Natural killer cell treated with Interleukin-12 subunit alpha and Interleukin-12 subunit beta and Interleukin-15 and Interleukin-18, amount 100 ng/mL, for 72 hours (primary cell): ENCODE measurements around the gene NOXA1. TPM values are rescaled to one million over a fixed set of nuclear protein-coding genes. Genes with fewer than 3 reads are reported as not detected.
"Not testable (repeated sequence)": the region's sequence is repeated elsewhere in the genome, so short reads cannot be mapped to it uniquely, and the experiment has no call there.

Experiments
- ATAC-seq, 2 donors: fragments of 150-1000 bp; cut with Tn5 transposase in 1 of 2; sonication (Bioruptor Pico), chemical (Tn5 transposase) in 1 of 2; 2 replicates each; pipeline ENCODE4 v1.10.0; 2021
- DNase-seq: peaks from one replicate; pipeline ENCODE4 v3.0.0; 2022; ENCODE audit warnings: low spot score
- H3K27ac Mint-ChIP-seq, 2 donors: 1 replicate in 1 of 2; 2 replicates in 1 of 2; pipeline ENCODE4 v1.8.0; 2022; ENCODE audit warnings: mixed read lengths in 2 of 2, mild to moderate bottlenecking in 1 of 2, moderate library complexity in 1 of 2
- H3K27me3 Mint-ChIP-seq, 2 donors: 1 replicate in 1 of 2; 2 replicates in 1 of 2; pipeline ENCODE4 v1.8.0; 2022; ENCODE audit warnings: mixed read lengths in 2 of 2
- H3K36me3 Mint-ChIP-seq: one replicate; pipeline ENCODE4 v1.8.0; 2022; ENCODE audit warnings: mixed read lengths
- H3K4me1 Mint-ChIP-seq, 2 donors: 1 replicate in 1 of 2; 2 replicates in 1 of 2; pipeline ENCODE4 v1.8.0; 2022; ENCODE audit warnings: low read depth in 2 of 2, mixed read lengths in 2 of 2, mild to moderate bottlenecking in 1 of 2
- H3K4me3 Mint-ChIP-seq: one replicate; pipeline ENCODE4 v1.8.0; 2022; ENCODE audit warnings: mixed read lengths
- H3K9me3 Mint-ChIP-seq: 2 replicates; pipeline ENCODE4 v1.8.0; 2022; ENCODE audit warnings: mixed read lengths
- total RNA-seq, 2 donors: library from RNA; stranded (reverse); gene quantifications; one replicate each; pipeline ENCODE4 v1.2.3, GENCODE V29; 2022

NOXA1 gene
- total RNA-seq, 2 donors from 2014 or later: 0.33 to 0.62 TPM

- H3K36me3 Mint-ChIP-seq: no peaks in the 10 kb centered on the region
- DNase-seq: no peak
- no peaks in the 10 kb centered on the region for H3K9me3 Mint-ChIP-seq
- H3K4me3 Mint-ChIP-seq: peak within 1 kb of the TSS; percentile 74
- H3K4me1 Mint-ChIP-seq: peaks cover 12 to 13% of the 10 kb centered on the region in 2 donors
- H3K27me3 Mint-ChIP-seq: peaks cover 10 to 15% of the 10 kb centered on the region in 2 donors
- peak in 1 of 2 donors; percentile 55 for ATAC-seq
- no peak within 1 kb of the TSS for H3K27ac Mint-ChIP-seq
Measured at GRCh38 chr9:137441289-137441934, 18.2 kb downstream of the NOXA1 start, which contains the start of gene ENTPD8. Gene ENTPD8 (minus strand): TSS chr9:137441357. CDS start chr9:137438285, 3,072 bp downstream.

- peak overlapping the region; percentile 74 for H3K4me3 Mint-ChIP-seq
- H3K27ac Mint-ChIP-seq: no peak overlapping the region
- H3K27me3 Mint-ChIP-seq: peaks cover 10 to 15% of the 10 kb centered on the region in 2 donors
- ATAC-seq (no peak), DNase-seq (no peak)
- no peaks in the 10 kb centered on the region for H3K36me3 Mint-ChIP-seq
- H3K9me3 Mint-ChIP-seq: no peaks in the 10 kb centered on the region
- H3K4me1 Mint-ChIP-seq: peaks cover 12 to 15% of the 10 kb centered on the region in 2 donors
Measured at GRCh38 chr9:137441935-137442321, 18.7 kb downstream of the NOXA1 start.

GRCh38 chr9:137444106-137444790, 21.1 kb downstream of the NOXA1 start:
- Mint-ChIP-seq H3K36me3 (no peaks in the 10 kb centered on the region), H3K4me3 (no peak overlapping the region), H3K27ac (no peak overlapping the region), H3K27me3 (peaks cover 10 to 15% of the 10 kb centered on the region in 2 donors), H3K4me1 (peaks cover 12 to 18% of the 10 kb centered on the region in 2 donors), H3K9me3 (no peaks in the 10 kb centered on the region)
- no peak for ATAC-seq
- peak; percentile 39 for DNase-seq

- peaks cover 12 to 18% of the 10 kb centered on the region in 2 donors for H3K4me1 Mint-ChIP-seq
- DNase-seq: peak; percentile 76
- H3K27ac Mint-ChIP-seq: no peak overlapping the region
- no peaks in the 10 kb centered on the region for H3K36me3 Mint-ChIP-seq
- peaks cover 8 to 15% of the 10 kb centered on the region in 2 donors for H3K27me3 Mint-ChIP-seq
- peak; percentile 83 to 84 for ATAC-seq
- H3K4me3 Mint-ChIP-seq: no peak overlapping the region
- H3K9me3 Mint-ChIP-seq: no peaks in the 10 kb centered on the region
Measured at GRCh38 chr9:137445275-137445807, 22.1 kb downstream of the NOXA1 start.

GRCh38 chr9:137445930-137446431, 22.8 kb downstream of the NOXA1 start:
- Mint-ChIP-seq H3K4me1 (peaks cover 12 to 22% of the 10 kb centered on the region in 2 donors), H3K4me3 (no peak overlapping the region), H3K36me3 (no peaks in the 10 kb centered on the region), H3K9me3 (no peaks in the 10 kb centered on the region), H3K27ac (no peak overlapping the region), H3K27me3 (peaks cover 8 to 15% of the 10 kb centered on the region in 2 donors)
- no peak for ATAC-seq
- peak; percentile 58 for DNase-seq

GRCh38 chr9:137446851-137447471, 23.8 kb downstream of the NOXA1 start:
- no peak for ATAC-seq
- H3K4me1 Mint-ChIP-seq: peaks cover 12 to 21% of the 10 kb centered on the region in 2 donors
- peaks cover 6 to 10% of the 10 kb centered on the region in 2 donors for H3K27me3 Mint-ChIP-seq
- peak; percentile 53 for DNase-seq
- H3K4me3 Mint-ChIP-seq: no peak overlapping the region
- H3K36me3 Mint-ChIP-seq: no peaks in the 10 kb centered on the region
- H3K9me3 Mint-ChIP-seq: no peaks in the 10 kb centered on the region
- no peak overlapping the region for H3K27ac Mint-ChIP-seq

GRCh38 chr9:137447722-137448601, 24.8 kb downstream of the NOXA1 start:
- Mint-ChIP-seq H3K9me3 (no peaks in the 10 kb centered on the region), H3K27me3 (peaks cover 5 to 7% of the 10 kb centered on the region in 2 donors)

GRCh38 chr9:137448602-137448962, 25.4 kb downstream of the NOXA1 start:
- Mint-ChIP-seq H3K27me3 (peaks cover 3% of the 10 kb centered on the region in 2 donors), H3K4me1 (peaks cover 14 to 25% of the 10 kb centered on the region in 2 donors), H3K9me3 (no peaks in the 10 kb centered on the region), H3K4me3 (no peak overlapping the region), H3K36me3 (no peaks in the 10 kb centered on the region), H3K27ac (no peak overlapping the region)
- DNase-seq (no peak), ATAC-seq (no peak)

More at GRCh38 chr9:137447722-137448601, 24.8 kb downstream of the NOXA1 start:
- Mint-ChIP-seq H3K4me1 (peaks cover 14 to 25% of the 10 kb centered on the region in 2 donors), H3K27ac (no peak overlapping the region), H3K36me3 (no peaks in the 10 kb centered on the region), H3K4me3 (no peak overlapping the region)
- DNase-seq (peak; percentile 37), ATAC-seq (no peak)

- H3K36me3 Mint-ChIP-seq: no peaks in the 10 kb centered on the region
- H3K27ac Mint-ChIP-seq: no peak overlapping the region
- peaks cover 14 to 25% of the 10 kb centered on the region in 2 donors for H3K4me1 Mint-ChIP-seq
- H3K27me3 Mint-ChIP-seq: peaks cover 0 to 2% of the 10 kb centered on the region in 2 donors
- DNase-seq (peak; percentile 58), ATAC-seq (no peak)
- H3K4me3 Mint-ChIP-seq: no peak overlapping the region
- no peaks in the 10 kb centered on the region for H3K9me3 Mint-ChIP-seq
Measured at GRCh38 chr9:137449081-137449844, 26.1 kb downstream of the NOXA1 start.

GRCh38 chr9:137449931-137450538, 26.8 kb downstream of the NOXA1 start:
- H3K4me1 Mint-ChIP-seq: peaks cover 12 to 21% of the 10 kb centered on the region in 2 donors
- DNase-seq (peak; percentile 63), ATAC-seq (no peak)
- no peak overlapping the region for H3K27ac Mint-ChIP-seq
- H3K9me3 Mint-ChIP-seq: no peaks in the 10 kb centered on the region
- H3K27me3 Mint-ChIP-seq: peaks cover 0 to 2% of the 10 kb centered on the region in 2 donors
- H3K36me3 Mint-ChIP-seq: no peaks in the 10 kb centered on the region
- no peak overlapping the region for H3K4me3 Mint-ChIP-seq

GRCh38 chr9:137450539-137451222, 27.5 kb downstream of the NOXA1 start:
- not testable (repeated sequence) for H3K27ac Mint-ChIP-seq, H3K36me3 Mint-ChIP-seq, ATAC-seq, H3K4me3 Mint-ChIP-seq, H3K27me3 Mint-ChIP-seq, H3K9me3 Mint-ChIP-seq
- peaks cover 8 to 18% of the 10 kb centered on the region in 2 donors for H3K4me1 Mint-ChIP-seq
- DNase-seq: peak; percentile 54
